T-helper 1 cell treated with Interleukin-12 subunit alpha and Interleukin-12 subunit beta and Interleukin-4 antibody, amounts not matched to agents 30 ng/mL and 1 ng/mL, for 36 hours (primary cell): ENCODE results near the gene ATP4A. TPM values are rescaled to one million over a fixed set of nuclear protein-coding genes. Genes with fewer than 3 reads are reported as not detected.

ENCODE experiments used
- intact Hi-C: fragments of 100-400 bp; cut with micrococcal nuclease; formaldehyde crosslinking; loops from one replicate; pipeline ENCODE4 v1.15.1; 2024
- total RNA-seq: library from RNA; stranded (reverse); gene quantifications from 2 replicates; pipeline ENCODE4 v1.2.3, GENCODE V29; 2022

The ATP4A gene
- total RNA-seq, 1 donor from 2014 or later, result not detected

- intact Hi-C loops, result no loop called here
Observed at GRCh38 chr19:35502751-35503150, 60.7 kb downstream of the ATP4A start.

GRCh38 chr19:35501684-35502083 lies 61.8 kb downstream of the ATP4A start:
- intact Hi-C loops, result no loop called here

- intact Hi-C loops, result no loop called here
Observed at GRCh38 chr19:35500611-35501010, 62.8 kb downstream of the ATP4A start.

Other genes with a start within 250 kb of the ATP4A start
- 2.4 and 3.2 TPM in 2 replicates for gene CD22, start 234.5 kb downstream of the ATP4A start, total RNA-seq
- gene FFAR1, start 215.8 kb downstream of the ATP4A start, total RNA-seq, result 0.07 and 0.17 TPM in 2 replicates
- 0.17 and 0.25 TPM in 2 replicates for gene FFAR3, start 205.2 kb downstream of the ATP4A start, total RNA-seq
- gene GPR42, start 192.6 kb downstream of the ATP4A start, total RNA-seq, result 0.17 and 0.27 TPM in 2 replicates
- not detected in 2 replicates for gene FFAR2, start 115.4 kb downstream of the ATP4A start, total RNA-seq
- gene KRTDAP, start 73.2 kb downstream of the ATP4A start, total RNA-seq, result not detected in 2 replicates
- not detected in 2 replicates for gene DMKN, start 50.0 kb downstream of the ATP4A start, total RNA-seq
- gene SBSN, start 35.3 kb downstream of the ATP4A start, total RNA-seq, result not detected in 2 replicates
- not detected in 2 replicates for gene GAPDHS, start 30.2 kb downstream of the ATP4A start, total RNA-seq
- gene TMEM147, start 18.0 kb downstream of the ATP4A start, total RNA-seq, result 55.0 and 60.2 TPM in 2 replicates
- not detected in 2 replicates for gene PMIS2, start 22.5 kb upstream of the ATP4A start, total RNA-seq
- gene HAUS5, start 49.1 kb upstream of the ATP4A start, total RNA-seq, result 39.7 and 41.3 TPM in 2 replicates
- 112 and 114 TPM in 2 replicates for gene RBM42, start 65.4 kb upstream of the ATP4A start, total RNA-seq
- gene ETV2, start 78.1 kb upstream of the ATP4A start, total RNA-seq, result 0.59 TPM in 1 of 2 replicates, not detected in the other
- 450 and 452 TPM in 2 replicates for gene COX6B1, start 84.7 kb upstream of the ATP4A start, total RNA-seq
- gene UPK1A, start 102.9 kb upstream of the ATP4A start, total RNA-seq, result 0.27 and 0.56 TPM in 2 replicates
- 54.9 and 59.2 TPM in 2 replicates for gene ZBTB32, start 140.9 kb upstream of the ATP4A start, total RNA-seq
- 64.0 and 72.8 TPM in 2 replicates for gene KMT2B, start 154.3 kb upstream of the ATP4A start, total RNA-seq
- 88.5 and 88.8 TPM in 2 replicates for gene IGFLR1, start 178.8 kb upstream of the ATP4A start, total RNA-seq
- 33.7 and 35.2 TPM in 2 replicates for gene U2AF1L4, start 181.8 kb upstream of the ATP4A start, total RNA-seq
- gene PSENEN, start 182.0 kb upstream of the ATP4A start, total RNA-seq, result 55.7 and 63.1 TPM in 2 replicates
- gene LIN37, start 184.9 kb upstream of the ATP4A start, total RNA-seq, result 15.0 and 15.5 TPM in 2 replicates
- not detected in 2 replicates for gene HSPB6, start 193.4 kb upstream of the ATP4A start, total RNA-seq
- gene PROSER3, start 194.5 kb upstream of the ATP4A start, total RNA-seq, result 51.4 and 55.9 TPM in 2 replicates
- gene ARHGAP33, start 211.9 kb upstream of the ATP4A start, total RNA-seq, result 43.7 and 55.9 TPM in 2 replicates
- not detected in 2 replicates for gene PRODH2, start 249.2 kb upstream of the ATP4A start, total RNA-seq